GM21390 (cell line): ENCODE data around the gene ASTL.

Source experiments
- ATAC-seq: cut with Tn5 transposase; IDR thresholded peaks from one replicate; pipeline ENCODE4 v1.9.1; 2021; ENCODE audit not compliant: unreplicated experiment

The ASTL gene

DNA sequence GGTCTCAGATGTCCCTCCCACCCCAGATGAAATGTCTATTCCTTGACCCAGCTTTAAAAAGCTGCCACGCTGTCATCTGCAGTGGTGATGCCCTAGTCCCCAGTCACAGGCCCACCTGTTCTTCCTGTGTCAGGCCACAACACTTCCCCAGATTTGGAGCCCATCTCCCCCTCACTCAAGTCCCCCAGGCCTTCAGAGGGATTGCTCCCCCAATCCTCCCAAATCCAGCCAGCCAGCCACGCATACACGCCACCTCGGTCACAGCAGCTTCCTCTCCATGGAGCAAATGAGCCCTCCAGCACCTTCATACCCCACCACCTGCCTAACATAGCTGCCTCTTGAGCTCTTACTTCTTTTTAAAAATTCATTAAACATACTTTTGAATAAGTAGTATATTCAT, 7.8 kb downstream of the ASTL start:
- ATAC-seq, result no peak

- ATAC-seq, result no peak
Observed at GRCh38 chr2:96129528-96130120, 8.7 kb downstream of the ASTL start.

GRCh38 chr2:96128456-96128855, 9.8 kb downstream of the ASTL start:
- no peak for ATAC-seq

GRCh38 chr2:96124406-96125265, 13.7 kb downstream of the ASTL start:
- no peak for ATAC-seq

- ATAC-seq, result no peak
Observed at GRCh38 chr2:96123936-96124335, 14.4 kb downstream of the ASTL start.

GRCh38 chr2:96123290-96123689, 15.0 kb downstream of the ASTL start:
- ATAC-seq, result no peak

- ATAC-seq, result no peak
Observed at GRCh38 chr2:96122391-96122790, 15.9 kb downstream of the ASTL start.

- ATAC-seq, result no peak
Observed at GRCh38 chr2:96121414-96121813, 16.9 kb downstream of the ASTL start.

GRCh38 chr2:96120991-96121390, 17.3 kb downstream of the ASTL start:
- ATAC-seq, result no peak

GRCh38 chr2:96120091-96120720, 18.1 kb downstream of the ASTL start:
- no peak for ATAC-seq

- ATAC-seq, result no peak
Observed at GRCh38 chr2:96119389-96119751, 18.9 kb downstream of the ASTL start.

DNA sequence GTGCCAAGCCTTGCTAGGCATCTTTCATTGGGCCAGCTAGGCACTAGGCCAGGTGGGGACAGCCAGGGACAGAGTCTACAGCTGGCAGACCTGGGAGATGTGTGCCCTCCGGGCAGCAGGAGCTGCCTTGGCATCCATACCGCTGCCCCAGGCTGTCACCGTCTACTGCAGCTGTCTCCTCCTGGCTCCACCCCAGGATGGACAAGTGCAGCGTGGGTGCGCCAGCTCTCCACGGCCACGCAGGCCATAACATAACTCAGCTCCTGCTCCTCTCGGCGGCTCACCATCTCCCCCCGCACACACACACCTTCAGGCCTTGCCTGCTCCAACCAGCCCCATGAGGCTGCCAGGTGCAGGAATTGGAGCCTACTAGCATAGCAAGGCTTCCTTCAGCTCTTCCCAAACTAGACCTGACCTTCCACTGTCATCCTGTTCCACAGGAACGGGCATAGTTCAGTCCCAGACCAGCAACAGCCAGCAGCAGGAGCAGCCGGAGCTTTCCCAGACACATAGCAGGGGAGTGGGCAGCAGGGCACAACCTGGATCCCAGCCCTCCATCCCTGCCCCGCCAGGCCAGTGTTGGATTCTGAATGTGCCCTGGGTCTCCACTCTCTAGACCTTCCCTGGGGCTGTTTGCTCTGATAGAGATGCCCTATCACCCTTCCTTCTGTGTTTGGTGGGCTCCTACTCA, 19.5 kb downstream of the ASTL start:
- no peak for ATAC-seq

DNA sequence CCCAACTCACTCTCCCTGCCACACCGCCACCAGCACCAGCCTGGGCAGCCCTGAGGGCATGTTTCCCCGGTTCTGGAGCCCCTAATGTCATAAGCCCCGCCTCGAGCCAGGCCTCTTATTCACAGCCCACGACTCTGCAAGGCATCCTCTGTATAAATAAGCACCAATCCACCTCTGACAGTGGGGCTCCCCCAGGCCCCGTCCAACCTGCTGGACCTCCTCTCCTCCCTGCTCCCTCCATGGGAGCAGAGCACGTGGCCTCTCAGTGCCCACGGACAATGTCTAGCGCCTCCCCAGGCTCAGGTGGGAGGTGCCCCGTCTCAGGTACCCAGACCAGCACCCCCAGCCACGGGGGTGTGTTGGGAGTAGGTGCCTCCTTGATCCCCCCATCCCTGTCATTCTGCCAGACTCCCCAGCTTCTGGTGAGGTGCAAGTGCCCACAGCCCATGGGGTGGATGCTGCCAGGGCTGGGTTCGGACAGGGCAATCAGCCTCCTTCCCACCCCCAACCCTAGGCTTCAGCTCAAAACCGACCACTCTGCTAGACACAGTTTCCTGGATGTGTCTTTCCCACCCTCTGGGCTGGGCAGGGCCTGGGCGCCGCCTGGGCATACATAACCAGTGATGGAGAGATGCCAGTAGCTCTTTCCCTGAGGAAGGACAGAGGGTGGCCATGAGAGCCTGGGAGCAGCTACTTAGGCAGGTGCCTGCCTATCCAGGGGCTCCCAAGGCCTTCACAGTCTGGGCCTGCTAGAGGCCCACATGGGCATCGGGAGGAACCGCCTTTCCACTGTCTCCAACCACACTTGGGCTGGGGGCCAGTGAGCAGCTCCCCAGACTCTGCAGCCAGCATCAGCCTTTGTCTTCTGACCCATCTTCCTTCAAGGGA, 20.4 kb downstream of the ASTL start:
- no peak for ATAC-seq

GRCh38 chr2:96116879-96117533, 21.3 kb downstream of the ASTL start:
- ATAC-seq, result peak; percentile 73

DNA sequence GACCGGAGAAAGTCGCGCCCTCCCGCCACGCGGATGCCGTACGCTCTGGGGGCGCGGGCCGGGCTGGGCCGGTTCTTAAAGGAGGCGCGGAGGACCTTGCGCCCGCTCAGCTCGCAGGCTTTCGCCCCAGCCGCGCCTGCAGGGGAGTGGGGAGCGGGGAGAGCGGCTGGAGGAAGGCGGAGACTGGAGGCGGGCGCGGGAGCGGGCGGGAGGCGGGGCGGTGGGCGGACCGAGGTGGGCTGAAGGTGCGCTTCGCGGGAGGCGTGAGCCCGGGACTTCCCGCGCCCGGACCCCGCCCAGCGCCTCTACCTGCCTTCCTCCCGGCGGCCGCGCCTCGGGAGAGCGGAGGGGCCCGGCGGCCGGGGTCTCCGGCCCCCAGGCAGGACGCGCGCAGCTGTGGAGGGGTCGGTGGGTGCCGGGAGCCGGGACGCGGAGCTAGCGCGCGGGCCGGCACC, 21.9 kb downstream of the ASTL start, which contains the start of gene ADRA2B:
Gene ADRA2B, minus strand, starts transcription at position 148 of the 455 bp plus-strand sequence. CDS start 422 bp downstream, outside the sequence.
- peak; percentile 42 for ATAC-seq

DNA sequence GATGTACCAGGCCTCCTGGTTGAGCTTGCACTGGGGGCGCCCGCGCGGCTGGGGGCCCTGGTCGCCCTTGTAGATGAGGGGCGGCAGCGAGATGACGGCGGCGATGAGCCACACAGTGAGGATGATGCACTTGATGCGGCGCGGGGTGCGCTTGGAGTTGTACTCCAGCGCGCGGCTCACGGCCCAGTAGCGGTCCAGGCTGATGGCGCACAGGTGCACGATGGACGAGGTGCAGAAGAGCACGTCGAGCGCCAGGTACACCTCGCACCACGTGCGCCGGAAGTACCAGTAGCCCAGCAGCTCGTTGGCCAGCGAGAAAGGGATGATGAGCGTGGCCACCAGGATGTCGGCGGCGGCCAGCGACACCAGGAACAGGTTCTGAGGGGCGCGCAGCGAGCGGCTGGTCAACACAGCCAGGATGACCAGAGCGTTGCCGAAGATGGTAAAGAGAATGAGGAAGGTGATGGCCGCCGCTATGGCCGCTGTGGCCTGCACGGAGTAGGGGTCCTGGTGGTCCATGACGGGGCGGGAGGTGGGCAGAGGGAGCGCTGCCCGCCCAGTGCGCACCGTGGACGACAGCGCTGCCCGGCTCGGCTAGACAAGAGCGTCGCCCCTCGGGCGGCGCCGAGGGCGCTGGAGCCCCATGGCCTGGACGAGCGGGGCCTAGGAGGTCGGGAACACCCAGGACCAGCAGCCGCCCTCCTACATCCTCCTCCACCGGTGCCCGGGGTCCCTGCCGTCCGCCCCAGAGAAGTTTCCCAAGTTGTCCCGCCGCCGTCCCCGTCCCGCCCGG, 22.5 kb downstream of the ASTL start:
- ATAC-seq, result no peak

DNA sequence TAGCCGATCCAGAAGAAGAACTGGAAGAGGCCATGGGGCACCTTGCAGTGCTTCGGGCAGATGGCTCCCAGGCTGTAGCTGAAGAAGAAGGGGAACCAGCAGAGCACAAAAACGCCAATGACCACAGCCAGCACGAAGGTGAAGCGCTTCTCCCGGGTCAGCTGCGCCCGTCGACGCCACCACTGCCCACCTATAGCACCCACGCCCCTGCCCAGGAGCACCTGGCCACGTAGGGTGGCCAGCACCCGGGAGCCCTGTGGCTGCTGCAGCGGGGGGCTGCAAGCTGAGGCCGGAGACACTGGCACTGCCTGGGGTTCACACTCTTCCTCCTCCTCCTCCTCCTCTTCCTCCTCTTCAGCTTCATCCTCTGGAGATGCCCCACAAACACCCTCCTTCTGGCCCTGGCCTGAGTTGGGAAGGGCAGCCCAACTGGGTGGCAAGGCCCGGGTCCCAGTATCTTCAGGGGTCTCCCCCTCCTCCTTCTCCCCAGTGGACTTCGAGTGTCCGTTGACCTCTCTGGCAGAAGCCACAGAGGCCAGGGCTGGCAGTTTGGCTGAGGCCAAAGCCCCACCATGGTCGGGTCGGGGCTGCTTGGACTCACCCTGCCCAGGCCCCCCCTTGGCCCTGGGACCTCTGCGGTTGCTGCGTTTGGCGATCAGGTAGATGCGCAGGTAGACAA, 23.3 kb downstream of the ASTL start:
- ATAC-seq, result no peak

DNA sequence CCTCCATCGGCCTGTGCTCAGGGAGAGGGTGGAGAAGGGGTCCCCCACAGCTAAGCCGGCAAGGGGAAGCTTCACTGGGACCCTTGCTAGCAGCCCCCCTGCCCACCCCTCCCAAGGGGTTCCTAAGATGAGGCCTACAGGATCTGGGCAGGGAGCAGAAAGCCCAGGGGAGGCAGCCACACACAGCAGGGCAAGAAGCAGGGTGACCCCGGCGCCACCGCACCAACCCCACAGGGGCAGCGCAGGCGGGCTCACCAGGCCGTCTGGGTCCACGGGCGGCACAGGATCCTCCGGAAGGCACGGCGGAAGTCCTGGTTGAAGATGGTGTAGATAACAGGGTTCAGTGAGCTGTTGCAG, 23.8 kb downstream of the ASTL start:
- ATAC-seq, result no peak

GRCh38 chr2:96113951-96114350, 24.4 kb downstream of the ASTL start:
- no peak for ATAC-seq
